ENCODE results near the gene SHLD1.
"Not testable (repeated sequence)": the region's sequence is repeated elsewhere in the genome, so short reads cannot be mapped to it uniquely, and the experiment has no call there.

Gene SHLD1

GRCh38 chr20:5781798-5782750, 31.9 kb downstream of the SHLD1 start:
- DNase-seq: no peak

- DNase-seq: no peak
These were observed 34.5 kb downstream of the SHLD1 start for GRCh38 chr20:5784735-5785134.

- DNase-seq: no peak
These were observed 34.9 kb downstream of the SHLD1 start for GRCh38 chr20:5785146-5785545.

- no peak for DNase-seq
These were observed 37.0 kb downstream of the SHLD1 start for GRCh38 chr20:5786930-5787795.

- DNase-seq: no peak
These were observed 37.6 kb downstream of the SHLD1 start for GRCh38 chr20:5787796-5788165.

- DNase-seq: peak; percentile 60
These were observed 38.2 kb downstream of the SHLD1 start for GRCh38 chr20:5788385-5788895.

GRCh38 chr20:5789827-5790226, 39.6 kb downstream of the SHLD1 start:
- DNase-seq: no peak

- no peak for DNase-seq
These were observed 43.7 kb downstream of the SHLD1 start for GRCh38 chr20:5793916-5794315.

GRCh38 chr20:5796331-5797040, 46.3 kb downstream of the SHLD1 start:
- DNase-seq: no peak

- DNase-seq: no peak
These were observed 47.0 kb downstream of the SHLD1 start for GRCh38 chr20:5797165-5797564.

GRCh38 chr20:5797843-5798462, 47.8 kb downstream of the SHLD1 start:
- no peak for DNase-seq

- DNase-seq: not testable (repeated sequence)
These were observed 53.6 kb downstream of the SHLD1 start for GRCh38 chr20:5803754-5804303.

- DNase-seq: no peak
These were observed 56.5 kb downstream of the SHLD1 start for GRCh38 chr20:5806457-5807263.

GRCh38 chr20:5807431-5807830, 57.2 kb downstream of the SHLD1 start:
- no peak for DNase-seq

GRCh38 chr20:5808901-5809300, 58.7 kb downstream of the SHLD1 start:
- DNase-seq: no peak

GRCh38 chr20:5809495-5809894, 59.3 kb downstream of the SHLD1 start:
- no peak for DNase-seq

GRCh38 chr20:5810800-5811422, 60.7 kb downstream of the SHLD1 start:
- no peak for DNase-seq

GRCh38 chr20:5811746-5812145, 61.5 kb downstream of the SHLD1 start:
- no peak for DNase-seq

GRCh38 chr20:5818346-5818681, 68.1 kb downstream of the SHLD1 start:
- no peak for DNase-seq

GRCh38 chr20:5820738-5821137, 70.5 kb downstream of the SHLD1 start:
- DNase-seq: no peak

Data from effector CD8-positive, alpha-beta T cell (primary cell).